Activated CD8-positive, alpha-beta memory T cell treated with anti-CD3 and anti-CD28 coated beads, Interleukin-2, amount 50 U/mL, for 24 hours (primary cell): ENCODE data around the gene UBXN6.

Source experiments
- DNase-seq: peaks from one replicate; pipeline ENCODE4 v3.0.0-alpha.2; 2020; ENCODE audit errors: extremely low read depth

The UBXN6 gene

DNA sequence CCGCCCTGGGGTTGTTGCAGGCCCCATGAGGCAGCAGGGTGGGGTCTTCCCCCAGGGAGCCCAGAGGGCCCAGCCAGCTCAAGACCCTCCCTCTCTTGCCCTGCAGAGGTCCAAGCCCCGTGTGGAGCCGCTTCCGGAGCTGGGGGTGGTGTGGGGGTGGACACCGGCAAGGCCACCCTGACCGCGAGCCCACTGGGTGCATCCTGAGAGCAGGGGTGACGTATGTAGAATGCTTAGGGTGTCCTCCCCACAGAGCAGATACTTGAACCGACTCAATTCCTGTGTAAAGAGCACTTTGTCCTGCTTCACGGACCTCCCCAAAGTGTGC is 14.8 kb downstream of the UBXN6 start:
- DNase-seq, result no peak

DNA sequence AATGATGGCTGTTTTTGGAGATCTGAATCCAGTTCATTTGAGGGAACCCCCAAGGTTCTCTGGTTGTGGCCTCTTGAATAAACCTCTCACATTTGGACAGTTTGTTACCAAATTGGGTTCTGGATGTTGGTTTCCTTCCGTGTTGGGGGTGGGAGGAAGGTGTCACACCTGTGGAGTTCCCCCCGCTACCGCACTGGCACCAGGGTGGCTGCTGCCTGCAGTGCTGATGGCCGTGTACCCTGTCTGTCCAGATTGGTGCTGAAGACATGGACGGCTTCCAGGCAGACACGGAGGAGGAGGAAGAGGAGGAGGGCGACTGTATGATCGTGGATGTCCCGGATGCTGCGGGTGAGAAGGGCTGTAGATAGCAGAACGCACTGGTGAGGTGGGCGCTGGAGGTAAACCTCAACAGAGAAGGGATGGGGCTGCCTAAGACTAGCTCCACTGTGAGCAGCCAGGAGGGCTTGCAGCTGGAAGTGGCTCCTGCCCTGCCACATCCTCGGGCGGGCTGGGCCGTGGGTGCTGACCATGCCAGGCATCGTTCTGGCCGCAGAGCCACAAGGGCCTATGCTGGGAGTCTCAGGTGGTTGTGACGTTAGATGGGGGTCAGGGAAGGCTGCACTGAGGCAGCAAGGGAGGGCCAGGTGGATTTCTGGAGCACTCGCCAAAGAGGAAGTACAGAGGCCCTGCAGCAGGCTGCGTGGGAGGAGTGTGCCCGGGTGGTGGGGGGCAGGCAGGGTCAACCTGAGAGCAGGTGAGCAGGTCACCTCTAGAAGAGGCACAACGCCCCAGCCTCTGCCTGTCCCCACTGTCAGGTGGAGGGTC is 15.4 kb downstream of the UBXN6 start:
- no peak for DNase-seq

DNA sequence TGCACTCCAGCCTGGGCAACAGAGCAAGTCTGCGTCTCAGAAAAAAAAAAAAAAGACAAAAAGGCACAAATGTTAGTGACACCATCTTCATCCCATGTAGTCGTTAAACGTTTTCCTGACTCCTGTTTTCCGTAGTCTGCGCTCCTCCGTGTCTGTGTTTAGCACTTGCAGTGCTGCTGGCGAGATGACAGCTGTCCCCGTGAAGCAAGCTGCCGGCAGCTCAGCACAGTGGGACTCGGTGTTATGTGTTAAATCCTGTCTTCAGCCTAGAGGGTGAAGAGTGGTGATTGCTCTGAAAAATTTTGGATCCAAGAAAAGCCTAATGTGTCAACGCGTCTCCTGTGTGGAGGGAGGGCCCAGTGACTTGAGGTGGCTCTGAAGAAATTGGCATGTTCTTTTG is 18.4 kb downstream of the UBXN6 start:
- DNase-seq, result no peak

DNA sequence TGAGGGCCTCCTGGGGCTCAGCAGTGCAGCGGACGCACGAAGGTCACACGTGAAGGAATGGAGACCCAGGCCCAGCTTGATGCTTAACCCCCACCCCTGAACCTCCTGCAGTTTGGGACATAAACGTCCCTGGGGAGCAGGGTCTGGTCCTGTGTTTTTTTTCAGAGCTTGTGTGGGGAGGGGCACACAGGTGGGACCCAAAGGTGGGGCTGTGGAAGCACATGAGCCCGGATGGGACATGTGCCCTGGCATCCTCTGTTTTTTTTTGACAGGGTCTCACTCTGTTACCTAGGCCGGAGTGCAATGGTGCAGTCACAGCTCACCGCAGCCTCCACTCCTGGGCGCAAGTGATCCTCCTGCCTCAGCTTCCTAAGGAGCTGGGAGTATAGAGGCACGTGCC is 20.5 kb downstream of the UBXN6 start:
- no peak for DNase-seq

GRCh38 chr19:4436231-4436630 is 21.4 kb downstream of the UBXN6 start:
- no peak for DNase-seq

DNA sequence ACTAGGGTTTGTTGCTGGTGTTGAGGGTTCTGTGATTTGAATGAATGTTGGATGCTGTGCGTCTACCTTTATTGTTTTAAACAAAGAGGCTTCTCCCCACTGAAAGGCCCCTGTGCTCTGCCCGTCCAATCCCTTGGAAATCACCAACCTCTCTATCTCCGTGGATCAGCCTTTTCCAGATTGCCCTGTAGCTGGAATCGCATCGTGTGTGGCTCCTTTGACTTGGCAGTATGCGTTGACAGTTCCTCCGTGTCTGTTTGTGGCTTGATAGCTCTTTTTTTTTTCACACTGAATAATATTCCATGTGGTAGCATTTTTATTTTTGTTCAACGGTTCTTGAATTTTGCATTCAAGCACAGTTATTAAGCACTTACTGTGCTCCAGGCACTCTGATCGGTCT is 23.2 kb downstream of the UBXN6 start:
- no peak for DNase-seq

DNA sequence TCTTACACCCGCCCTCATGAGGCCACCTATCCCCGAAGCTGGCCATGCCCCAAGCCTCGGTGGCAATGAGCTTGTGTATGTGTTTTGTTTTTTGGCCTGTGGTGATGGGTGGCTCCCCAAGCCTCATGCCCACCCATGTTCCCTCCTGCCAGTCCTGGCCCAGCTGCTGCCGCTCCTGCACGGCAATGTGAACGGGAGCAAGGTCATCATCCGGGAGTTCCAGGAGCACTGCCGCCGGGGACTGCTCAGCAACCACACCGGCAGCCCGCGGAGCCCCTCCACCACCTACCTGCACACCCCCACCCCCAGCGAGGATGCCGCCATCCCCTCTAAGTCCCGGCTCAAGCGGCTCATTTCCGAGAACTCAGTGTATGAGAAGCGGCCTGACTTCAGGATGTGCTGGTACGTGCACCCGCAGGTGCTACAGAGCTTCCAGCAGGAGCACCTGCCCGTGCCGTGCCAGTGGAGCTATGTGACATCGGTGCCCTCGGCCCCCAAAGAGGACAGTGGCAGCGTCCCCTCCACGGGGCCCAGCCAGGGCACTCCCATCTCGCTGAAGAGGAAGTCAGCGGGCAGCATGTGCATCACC is 24.6 kb downstream of the UBXN6 start:
- no peak for DNase-seq

DNA sequence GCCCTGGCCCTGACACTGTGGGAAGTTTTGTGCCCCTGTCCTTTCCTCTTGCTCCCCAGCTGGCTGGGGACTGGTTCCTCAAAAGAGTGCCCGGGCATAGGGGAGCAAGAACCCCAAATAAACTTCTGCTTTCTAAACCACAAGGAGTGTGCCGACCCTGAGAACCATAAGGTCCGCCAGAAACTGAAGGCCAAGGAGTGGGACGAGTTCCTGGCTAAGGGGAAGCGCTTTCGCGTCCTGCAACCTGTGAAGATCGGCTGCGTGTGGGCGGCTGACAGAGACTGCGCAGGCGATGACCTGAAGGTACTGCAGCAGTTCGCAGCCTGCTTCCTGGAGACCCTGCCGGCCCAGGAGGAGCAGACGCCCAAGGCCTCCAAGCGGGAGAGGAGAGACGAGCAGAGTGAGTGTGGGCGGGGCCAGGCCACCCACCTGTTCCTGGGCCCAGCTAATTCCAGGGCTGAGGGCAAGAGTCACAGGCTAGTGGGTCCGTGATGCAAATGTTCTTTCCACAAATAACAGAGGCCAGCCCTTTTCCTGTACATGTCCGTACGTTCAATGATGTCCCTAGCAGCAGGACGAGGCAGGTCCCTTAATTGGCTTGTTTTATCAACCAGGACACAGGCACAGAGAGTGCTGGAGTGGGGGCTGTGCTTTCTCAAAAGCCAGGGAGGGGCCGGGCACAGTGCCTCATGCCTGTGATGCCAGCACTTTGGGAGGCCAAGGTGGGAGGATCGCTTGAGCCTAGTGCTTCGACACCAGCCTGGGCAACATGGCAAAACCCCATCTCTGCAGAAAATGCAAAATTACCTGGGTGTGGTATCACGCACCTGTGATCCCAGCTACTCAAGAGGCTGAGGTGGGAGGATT is 25.6 kb downstream of the UBXN6 start:
- no peak for DNase-seq

DNA sequence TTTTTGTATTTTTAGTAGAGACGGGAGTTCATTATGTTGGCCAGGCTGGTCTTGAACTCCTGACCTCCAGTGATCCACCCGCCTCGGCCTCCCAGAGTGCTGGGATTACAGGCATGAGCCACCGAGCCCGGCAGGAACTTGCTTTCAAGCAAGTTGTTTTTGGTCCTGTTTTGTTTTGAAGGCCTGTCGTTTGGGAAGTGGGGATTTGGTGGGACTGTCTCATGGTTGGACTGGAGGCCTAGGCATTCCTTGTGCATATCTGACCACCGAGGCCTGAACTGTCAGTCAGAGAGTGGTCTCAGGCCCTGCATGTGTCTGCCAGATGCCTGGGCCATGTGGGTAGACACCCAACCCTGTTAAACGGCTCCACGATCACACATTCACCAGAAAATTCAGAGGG is 26.3 kb downstream of the UBXN6 start:
- no peak for DNase-seq

- DNase-seq, result no peak
Measured at GRCh38 chr19:4430760-4431159, 26.8 kb downstream of the UBXN6 start.

DNA sequence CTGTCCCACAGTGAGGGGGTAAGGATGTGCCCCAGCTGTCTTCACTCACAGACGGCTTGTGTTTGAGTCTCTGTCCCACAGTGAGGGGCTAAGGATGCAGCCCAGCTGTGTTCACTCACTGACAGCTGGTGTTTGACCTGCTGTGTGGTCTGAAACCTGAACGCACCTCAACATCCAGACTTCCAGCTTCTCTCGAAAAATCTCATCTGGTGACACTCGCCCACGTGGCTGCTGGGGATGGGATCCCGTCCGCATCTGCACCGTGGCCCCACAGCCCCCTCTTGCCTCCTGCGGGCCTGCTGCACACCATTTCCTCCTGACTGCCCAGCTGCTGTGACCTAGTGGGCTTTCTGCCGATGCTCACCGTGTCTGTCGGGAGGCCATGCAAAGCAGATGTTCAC is 27.8 kb downstream of the UBXN6 start:
- no peak for DNase-seq

DNA sequence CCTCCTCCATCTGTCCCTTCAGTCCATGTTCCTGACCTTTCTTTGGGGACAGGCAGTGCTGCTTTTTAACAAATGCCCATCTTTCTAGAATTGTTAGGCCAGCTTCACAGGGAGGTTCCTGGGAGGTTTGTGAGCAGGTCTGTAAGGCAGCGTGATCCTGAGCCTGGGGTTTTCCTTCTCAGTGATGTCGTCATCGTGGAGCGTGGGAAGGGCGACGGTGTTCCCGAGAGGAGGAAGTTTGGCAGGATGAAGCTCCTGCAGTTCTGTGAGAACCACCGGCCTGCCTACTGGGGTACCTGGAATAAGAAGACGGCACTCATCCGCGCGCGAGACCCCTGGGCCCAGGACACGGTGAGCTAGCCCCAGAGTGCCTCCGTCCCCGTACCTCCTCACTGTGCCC is 28.3 kb downstream of the UBXN6 start:
- DNase-seq, result no peak

- DNase-seq, result no peak
Measured at GRCh38 chr19:4428326-4428975, 29.1 kb downstream of the UBXN6 start.

GRCh38 chr19:4425537-4425936 is 32.1 kb downstream of the UBXN6 start:
- no peak for DNase-seq

DNA sequence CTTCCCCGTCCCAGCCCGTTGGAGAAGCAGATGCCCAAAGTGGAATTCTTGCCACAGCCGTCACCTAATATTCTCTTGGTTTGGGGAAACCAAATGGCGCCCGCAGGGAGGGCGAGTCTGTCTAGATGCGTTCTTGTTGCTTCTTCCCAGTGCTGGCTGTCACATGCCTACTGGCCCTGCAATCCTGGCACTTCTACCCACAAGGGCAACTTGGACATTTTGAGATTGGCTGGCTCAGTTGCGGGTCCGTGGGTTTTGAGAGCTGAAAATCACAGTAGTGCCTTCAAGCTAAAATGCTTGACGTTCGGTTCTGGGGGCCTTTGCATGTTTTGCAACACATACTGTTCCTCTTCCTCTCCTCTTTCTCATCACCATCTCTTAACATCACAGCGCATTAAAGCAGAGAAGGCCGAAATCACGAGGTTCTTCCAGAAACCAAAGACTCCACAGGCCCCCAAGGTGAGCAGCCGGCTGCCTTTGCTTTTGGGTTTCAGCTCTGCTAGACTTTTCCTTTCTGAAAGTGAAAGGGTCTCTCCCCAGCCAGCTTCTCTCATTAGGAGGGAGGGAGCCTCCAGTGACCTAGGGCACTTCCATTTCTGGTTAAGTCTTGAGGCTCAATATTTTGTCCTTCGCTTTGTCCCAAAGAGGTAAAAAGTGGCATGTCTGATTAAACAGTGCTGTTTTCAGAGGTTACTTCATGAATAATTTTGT is 34.0 kb downstream of the UBXN6 start:
- no peak for DNase-seq

GRCh38 chr19:4416268-4416667 is 41.3 kb downstream of the UBXN6 start:
- no peak for DNase-seq

DNA sequence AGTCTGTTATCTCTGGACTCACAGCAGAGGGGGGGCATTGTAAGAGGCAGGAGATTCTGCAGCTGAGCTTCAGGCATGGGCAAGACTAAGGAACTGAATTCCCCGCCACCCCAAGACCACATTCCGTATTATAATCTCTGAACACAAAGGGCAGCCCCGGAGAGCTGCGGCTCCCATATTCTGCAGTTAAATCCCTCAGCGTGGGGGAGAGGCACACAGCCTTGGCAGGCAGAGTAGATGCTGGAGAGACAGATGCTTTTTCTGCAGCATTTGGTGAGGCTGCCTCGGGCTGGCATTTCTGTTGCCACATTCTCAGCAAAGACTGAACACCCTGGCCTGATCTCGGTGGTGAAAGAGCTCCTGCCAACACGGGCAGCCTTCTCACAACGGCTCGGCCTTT is 42.2 kb downstream of the UBXN6 start:
- no peak for DNase-seq

DNA sequence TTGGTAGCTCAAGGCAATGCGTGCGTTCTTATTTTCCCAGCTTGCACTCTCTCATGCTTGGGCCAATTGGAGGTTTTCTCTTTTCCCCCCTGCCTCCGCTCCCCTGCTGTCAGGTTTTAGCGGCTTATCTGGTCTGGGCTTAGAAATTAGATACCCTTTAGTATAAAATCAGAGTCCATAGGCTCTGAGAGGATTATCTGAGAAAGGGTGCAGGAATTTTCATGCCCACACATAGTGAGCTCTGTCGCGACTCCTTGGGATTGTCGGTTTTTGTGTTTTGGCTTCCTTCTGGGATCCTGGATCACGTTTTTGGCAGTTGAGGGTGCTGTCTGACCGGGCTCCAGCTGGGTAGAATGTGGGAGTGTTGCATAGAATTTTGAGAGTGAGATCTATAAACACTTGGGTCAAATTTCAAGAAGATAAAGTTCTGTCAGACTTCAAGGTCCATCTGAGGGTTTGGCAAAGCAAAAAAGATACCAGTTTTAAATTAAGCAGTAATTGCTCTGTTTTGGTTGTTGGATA is 42.7 kb downstream of the UBXN6 start:
- DNase-seq, result no peak

DNA sequence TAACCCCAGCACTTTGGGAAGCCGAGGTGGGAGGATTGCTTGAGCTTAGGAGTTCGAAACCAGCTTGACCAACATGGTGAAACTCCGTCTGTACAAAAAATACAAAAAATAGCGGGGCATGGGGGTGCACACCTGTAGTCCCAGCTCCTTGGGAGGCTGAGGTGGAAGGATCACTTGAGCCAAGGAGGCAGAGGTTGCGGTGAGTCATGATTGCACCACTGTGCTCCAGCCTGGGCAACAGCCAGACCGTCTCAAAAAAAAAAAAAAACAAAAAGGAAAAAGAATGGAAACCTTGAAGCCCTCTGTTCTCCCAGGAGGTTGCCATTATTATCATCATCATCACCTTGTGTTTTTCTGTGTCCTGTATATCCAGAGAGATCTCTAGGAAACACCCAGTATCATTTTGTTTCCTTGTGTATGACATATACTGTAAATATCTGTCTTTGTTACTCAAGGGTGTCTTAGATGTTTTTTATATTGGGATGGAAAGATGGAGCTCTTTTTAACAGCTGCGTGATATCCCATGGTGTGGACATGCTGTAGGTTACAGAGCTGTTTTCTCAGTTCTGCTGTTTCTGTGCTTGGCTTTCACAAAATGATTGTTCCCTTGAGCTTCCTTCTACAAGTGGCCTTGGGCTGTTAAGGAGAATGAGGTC is 43.3 kb downstream of the UBXN6 start:
- no peak for DNase-seq

DNA sequence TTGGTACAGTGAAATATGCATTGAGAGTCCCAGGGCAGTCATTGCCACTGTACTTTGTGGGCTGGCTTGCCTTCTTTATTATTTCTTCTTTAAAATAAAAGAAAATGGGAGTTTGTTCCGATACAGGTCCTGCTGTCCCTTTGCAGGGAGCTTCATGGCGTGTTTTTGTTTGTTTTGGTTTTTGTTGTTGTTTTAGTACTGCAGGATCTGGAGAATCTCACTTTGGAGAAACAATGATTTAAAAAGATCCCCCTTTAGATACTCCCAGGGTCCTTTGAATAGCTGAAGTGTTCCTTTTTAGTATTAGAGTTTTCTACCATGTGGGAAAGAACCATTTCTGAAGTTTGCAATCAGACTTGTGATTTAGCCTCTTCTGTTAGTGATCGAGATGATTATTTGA is 44.0 kb downstream of the UBXN6 start:
- DNase-seq, result no peak
